IPS-NIHi7 (cell line): ENCODE measurements around the gene PAGR1.
"Not testable (repeated sequence)": the region's sequence is repeated elsewhere in the genome, so short reads cannot be mapped to it uniquely, and the experiment has no call there.

Experiments
- DNase-seq: peaks from one replicate; pipeline ENCODE4 v3.0.0; 2012; ENCODE audit warnings: mixed read lengths; ENCODE audit errors: extremely low spot score

The PAGR1 gene

GRCh38 chr16:29791845-29792807 lies 23.8 kb upstream of the PAGR1 start:
- no peak for DNase-seq

DNA sequence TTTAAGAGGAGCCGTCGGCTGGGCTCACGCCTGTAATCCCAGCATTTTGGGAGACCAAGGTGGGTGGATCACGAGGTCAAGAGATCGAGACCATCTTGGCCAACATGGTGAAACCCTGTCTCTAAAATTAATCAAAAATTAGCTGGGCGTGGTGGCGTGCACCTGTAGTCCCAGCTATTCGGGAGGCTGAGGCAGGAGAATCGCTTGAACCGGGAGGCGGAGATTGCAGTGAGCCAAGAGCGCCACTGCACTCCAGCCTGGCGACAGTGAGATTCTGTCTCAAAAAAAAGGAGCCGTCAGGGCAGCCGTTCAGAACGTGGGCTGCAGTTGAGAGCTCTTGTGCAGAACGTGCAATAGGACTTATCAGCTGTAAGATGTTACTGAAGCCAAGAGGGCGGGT lies 22.8 kb upstream of the PAGR1 start:
- DNase-seq, result not testable (repeated sequence)

DNA sequence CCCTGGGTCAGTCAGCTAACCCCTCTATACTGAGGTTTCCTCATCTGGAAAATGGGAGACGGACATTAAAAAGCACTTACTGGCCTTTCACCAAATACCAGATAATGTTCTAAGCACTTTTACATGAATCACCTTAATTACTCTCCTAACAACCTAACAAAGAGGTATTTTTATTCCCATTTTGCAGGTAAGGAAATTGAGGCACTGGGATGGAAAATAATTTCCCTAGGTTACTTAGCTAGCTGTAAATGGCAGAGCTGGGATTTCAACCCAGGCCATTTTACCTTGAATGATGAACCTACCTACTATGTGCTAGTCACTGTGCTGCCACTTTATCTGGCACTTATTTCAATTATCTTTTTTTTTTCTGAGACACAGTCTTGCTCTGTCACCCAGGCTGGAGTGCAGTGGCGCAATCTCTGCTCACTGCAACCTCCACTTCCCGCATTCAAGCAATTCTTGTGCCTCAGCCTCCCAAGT lies 21.7 kb upstream of the PAGR1 start:
- DNase-seq, result no peak

- DNase-seq, result no peak
These were observed 13.5 kb upstream of the PAGR1 start for GRCh38 chr16:29802416-29802935.

DNA sequence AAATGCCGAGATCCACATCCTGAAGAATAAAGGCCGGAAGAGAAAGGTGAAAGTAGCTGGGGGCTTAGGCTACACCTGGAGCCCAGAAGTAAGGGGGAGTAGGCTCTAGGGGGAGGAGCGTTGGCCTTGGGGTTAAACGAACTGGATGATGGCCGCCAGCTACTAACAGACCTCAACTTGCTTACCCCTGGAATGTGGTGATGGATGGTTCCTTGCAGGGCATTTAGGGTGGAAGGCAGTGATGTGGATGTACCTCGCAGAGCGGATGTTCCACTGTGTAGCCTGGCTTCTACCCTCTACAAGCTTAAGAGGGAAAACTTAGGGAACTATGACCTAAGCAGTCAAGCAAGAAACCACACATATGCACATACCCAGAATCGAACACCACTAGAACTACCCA lies 11.9 kb upstream of the PAGR1 start:
- no peak for DNase-seq

- no peak for DNase-seq
These were observed 11.3 kb upstream of the PAGR1 start for GRCh38 chr16:29804455-29805231.

- DNase-seq, result peak; percentile 95
These were observed 10.5 kb upstream of the PAGR1 start for GRCh38 chr16:29805232-29806098.

DNA sequence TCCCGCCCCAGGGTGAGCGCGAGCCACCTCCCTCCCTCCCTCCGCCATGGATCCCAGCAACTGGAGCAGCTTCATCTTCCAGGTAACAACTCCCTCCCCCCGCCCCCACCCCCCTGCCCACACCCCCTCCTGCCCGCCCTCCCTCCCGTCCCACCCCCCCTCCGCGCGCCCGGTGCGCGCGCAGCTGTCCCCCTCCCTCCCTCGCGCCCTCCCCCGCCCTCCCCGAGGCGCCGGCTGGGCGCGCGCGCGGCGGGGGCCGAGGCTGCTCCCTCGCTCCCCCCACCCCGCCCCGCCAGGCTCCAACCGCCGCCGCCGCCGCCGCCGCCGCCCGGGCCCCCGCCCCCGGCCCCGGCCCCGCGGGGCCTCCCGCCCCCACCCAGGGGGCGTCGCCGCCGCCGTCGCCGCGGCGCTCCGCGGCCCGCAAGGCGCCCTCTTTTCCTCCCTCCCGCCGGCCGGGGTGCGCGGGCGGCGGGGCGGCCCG lies 9.8 kb upstream of the PAGR1 start, which contains the start of gene MAZ:
Gene MAZ (plus strand): TSS at position 431 of the 481 bp plus-strand sequence. CDS start 173 bp downstream, outside the sequence.
- DNase-seq, result no peak

DNA sequence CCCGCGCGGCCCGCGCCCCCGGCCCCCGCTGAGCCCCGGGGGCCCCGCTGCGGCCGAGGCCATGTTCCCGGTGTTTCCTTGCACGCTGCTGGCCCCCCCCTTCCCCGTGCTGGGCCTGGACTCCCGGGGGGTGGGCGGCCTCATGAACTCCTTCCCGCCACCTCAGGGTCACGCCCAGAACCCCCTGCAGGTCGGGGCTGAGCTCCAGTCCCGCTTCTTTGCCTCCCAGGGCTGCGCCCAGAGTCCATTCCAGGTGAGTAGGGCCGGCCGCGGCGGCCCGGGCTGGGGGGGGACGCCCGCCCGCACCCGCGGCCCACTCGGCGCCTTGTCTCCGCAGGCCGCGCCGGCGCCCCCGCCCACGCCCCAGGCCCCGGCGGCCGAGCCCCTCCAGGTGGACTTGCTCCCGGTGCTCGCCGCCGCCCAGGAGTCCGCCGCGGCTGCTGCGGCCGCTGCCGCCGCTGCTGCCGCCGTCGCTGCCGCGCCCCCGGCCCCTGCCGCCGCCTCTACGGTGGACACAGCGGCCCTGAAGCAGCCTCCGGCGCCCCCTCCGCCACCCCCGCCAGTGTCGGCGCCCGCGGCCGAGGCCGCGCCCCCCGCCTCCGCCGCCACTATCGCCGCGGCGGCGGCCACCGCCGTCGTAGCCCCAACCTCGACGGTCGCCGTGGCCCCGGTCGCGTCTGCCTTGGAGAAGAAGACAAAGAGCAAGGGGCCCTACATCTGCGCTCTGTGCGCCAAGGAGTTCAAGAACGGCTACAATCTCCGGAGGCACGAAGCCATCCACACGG lies 9.1 kb upstream of the PAGR1 start:
- no peak for DNase-seq

DNA sequence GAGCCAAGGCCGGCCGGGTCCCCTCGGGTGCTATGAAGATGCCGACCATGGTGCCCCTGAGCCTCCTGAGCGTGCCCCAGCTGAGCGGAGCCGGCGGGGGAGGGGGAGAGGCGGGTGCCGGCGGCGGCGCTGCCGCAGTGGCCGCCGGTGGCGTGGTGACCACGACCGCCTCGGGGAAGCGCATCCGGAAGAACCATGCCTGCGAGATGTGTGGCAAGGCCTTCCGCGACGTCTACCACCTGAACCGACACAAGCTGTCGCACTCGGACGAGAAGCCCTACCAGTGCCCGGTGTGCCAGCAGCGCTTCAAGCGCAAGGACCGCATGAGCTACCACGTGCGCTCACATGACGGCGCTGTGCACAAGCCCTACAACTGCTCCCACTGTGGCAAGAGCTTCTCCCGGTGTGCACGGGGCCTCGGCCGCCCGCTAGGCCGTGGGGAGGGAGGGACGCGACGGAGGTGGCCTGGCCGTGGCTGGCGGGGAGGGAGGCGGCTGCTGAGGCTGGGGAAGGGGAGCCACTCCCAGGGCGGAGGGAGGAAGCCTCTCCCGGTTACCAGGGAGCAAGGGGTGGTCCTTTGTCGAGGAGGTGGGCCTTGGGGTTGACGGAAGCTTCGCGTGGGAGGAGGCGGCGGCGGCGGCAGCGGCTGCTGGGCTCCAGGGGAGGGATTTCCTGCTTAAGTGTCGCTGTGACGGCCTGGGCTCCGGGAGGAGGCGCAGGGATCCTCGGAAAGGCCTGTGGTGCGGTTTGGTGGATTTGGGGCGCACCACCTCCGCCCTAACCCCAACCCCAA lies 8.3 kb upstream of the PAGR1 start:
- peak; percentile 62 for DNase-seq

- no peak for DNase-seq
These were observed 7.6 kb upstream of the PAGR1 start for GRCh38 chr16:29808219-29808900.

- no peak for DNase-seq
These were observed 6.8 kb upstream of the PAGR1 start for GRCh38 chr16:29809031-29809747.

- no peak for DNase-seq
These were observed 5.9 kb upstream of the PAGR1 start for GRCh38 chr16:29809850-29810698.

- no peak for DNase-seq
These were observed 5.2 kb upstream of the PAGR1 start for GRCh38 chr16:29810699-29811169.

DNA sequence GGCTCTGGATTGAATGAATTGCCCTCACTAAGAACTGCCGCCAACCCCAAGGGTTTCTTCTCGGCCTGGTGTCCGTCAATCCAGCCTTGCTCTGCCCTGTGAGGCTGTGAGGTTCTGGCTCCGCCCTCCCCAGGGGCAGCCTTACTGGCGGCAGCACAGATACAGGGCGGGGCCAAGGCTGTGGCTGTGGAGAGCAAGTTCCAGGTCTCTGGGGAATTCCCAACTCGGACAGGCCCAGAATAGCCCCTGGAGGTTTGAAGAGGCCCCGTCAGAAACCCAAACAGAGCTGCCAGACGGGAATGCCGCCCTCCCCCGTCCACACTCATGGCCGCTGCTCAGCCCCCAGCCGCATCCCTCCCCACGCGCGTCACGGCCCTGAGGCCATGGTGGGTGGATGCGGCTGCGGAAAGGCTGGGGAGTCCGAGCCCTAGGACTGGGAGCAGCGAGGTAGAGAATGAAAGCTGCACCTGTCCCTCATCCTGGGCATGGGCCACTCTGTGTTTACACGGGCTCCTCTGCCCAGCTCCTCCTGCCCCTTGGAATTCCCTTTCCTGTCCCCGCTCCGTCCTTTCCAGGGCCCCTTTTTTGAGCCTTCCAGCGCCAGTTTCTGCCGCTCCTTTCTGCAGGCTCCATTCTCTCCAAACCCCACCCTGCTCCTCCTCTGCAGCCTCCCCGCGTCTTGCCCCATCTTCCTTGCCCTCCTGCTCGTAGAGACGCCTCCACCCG lies 4.6 kb upstream of the PAGR1 start:
- peak; percentile 87 for DNase-seq

DNA sequence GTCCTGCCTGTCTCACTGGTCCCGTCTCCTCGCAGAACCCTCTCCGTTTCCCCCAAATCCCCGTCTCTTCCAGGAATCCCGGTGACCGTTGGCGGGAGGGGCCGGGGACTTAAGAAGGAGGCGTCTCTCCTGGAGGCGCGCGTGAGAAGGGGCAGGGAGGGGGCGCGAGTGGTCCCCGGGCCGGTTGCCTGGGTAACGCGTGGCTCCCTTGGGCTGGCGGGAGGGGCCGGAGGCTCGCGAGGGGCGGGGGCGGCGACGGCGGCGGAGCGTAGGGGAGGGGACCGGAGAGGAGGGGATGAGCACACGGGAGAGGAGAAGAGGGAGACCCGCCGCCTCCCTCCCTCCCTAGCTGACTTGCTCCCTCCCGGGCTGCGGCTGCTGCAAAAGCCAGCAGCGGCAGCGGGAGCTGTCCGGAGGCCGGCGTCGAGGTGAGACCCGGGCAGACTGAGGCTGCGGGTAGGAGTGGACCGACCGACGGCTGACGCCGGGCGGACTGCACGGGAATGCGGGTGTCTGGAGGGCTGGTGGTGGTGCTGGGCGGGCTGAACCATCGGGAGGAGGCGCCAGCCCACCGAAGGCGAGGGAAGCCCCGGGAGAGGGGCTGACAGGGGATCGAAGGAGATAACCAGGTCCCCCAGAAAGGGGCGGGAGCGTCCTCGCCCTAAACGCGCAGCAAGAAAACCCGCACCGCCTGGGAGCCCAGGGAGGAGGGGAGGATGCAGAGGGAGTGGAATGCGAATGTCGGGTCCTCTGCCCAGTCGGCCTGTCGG lies 3.9 kb upstream of the PAGR1 start, which contains the start of gene PRRT2:
Gene PRRT2 (plus strand): TSS at position 298 of the 770 bp plus-strand sequence. CDS start 862 bp downstream, outside the sequence.
- DNase-seq, result peak; percentile 60
